K562 (cell line): ENCODE data around the gene RNF41. TPM values are rescaled to one million over a fixed set of nuclear protein-coding genes. Genes with fewer than 3 reads are reported as not detected.

Experiments
- ATAC-seq: fragments of 200-7000 bp; cut with Tn5 transposase; 3 replicates; pipeline ENCODE4 v1.9.1; 2020; ENCODE audit warnings: moderate library complexity
- BruUV-seq: library from RNA; stranded (reverse); fragments of 400-500 nt; replicated peaks from 2 replicates; lab custom pipeline; 2021; lab: Mats Ljungman, UMichigan
- CTCF ChIA-PET: fragments of 300-600 bp; formaldehyde crosslinking; extraction: SDS; loops from one replicate; lab custom pipeline; 2021; ENCODE audit warnings: low intra/inter-chr PET ratio; lab: Yijun Ruan, JAX
- POLR2A ChIA-PET: fragments of 300-600, 350-650 bp; sonication (Branson Sonifier 250); formaldehyde crosslinking; extraction: SDS; loops from one replicate; lab custom pipeline; 2021; ENCODE audit warnings: antibody characterized with exemption, inconsistent platforms; lab: Yijun Ruan, JAX
- DNase-seq, 4 experiments: peaks; one replicate each; pipeline versions ENCODE4 v3.0.0 to v3.0.0-alpha.2; 2011 to 2018; ENCODE audit warnings: low spot score in 3 of 4, mixed read lengths in 3 of 4; ENCODE audit errors: extremely low read depth in 1 of 4
- FAIRE-seq: peaks from 2 replicates; lab custom pipeline; 2011; peaks lifted over from hg19 to GRCh38; lab: Jason Lieb, UNC
- H2AFZ ChIP-seq: 2 replicates; pipeline ENCODE4 v1.6.0; 2011; ENCODE audit warnings: low read depth, low read length, control low read depth, inconsistent platforms
- H3K27ac ChIP-seq: fragments of 200-600 bp; 3 replicates; pipeline ENCODE4 v1.8.0; 2011; ENCODE audit warnings: low read depth, mild to moderate bottlenecking, control low read depth, inconsistent platforms, low read length, moderate library complexity, mixed read lengths; ENCODE audit errors: extremely low read depth
- H3K27me3 ChIP-seq, 2 experiments: fragments of 300-600 bp in 1 of 2; 2 replicates in 1 of 2; 3 replicates in 1 of 2; pipeline versions ENCODE4 v1.6.0 to v1.8.0; 2011; ENCODE audit warnings: inconsistent platforms in 2 of 2, low read length in 2 of 2, mild to moderate bottlenecking in 1 of 2, mixed read lengths in 1 of 2, moderate library complexity in 1 of 2; ENCODE audit not compliant: control insufficient read depth in 2 of 2, insufficient read depth in 2 of 2
- H3K36me3 ChIP-seq: fragments of 300-600 bp; 3 replicates; pipeline ENCODE4 v1.8.0; 2011; ENCODE audit warnings: mild to moderate bottlenecking, low read length, inconsistent platforms; ENCODE audit not compliant: control insufficient read depth, insufficient read depth
- H3K4me1 ChIP-seq, 2 experiments: fragments of 200-600 bp in 1 of 2; replicated peaks in 1 of 2; 2 replicates in 1 of 2; 3 replicates in 1 of 2; pipeline versions ENCODE4 v1.5.1 to v1.8.0; 2011; ENCODE audit warnings: inconsistent platforms in 2 of 2, low read length in 2 of 2, mild to moderate bottlenecking in 1 of 2, mixed read lengths in 1 of 2, moderate library complexity in 1 of 2; ENCODE audit not compliant: control insufficient read depth in 2 of 2, insufficient read depth in 2 of 2
- H3K4me2 ChIP-seq: 2 replicates; pipeline ENCODE4 v1.6.1; 2011; ENCODE audit warnings: low read length, control low read depth, inconsistent platforms, mixed read lengths; ENCODE audit not compliant: insufficient read depth
- H3K4me3 ChIP-seq: fragments of 200-600 bp; sonication (generic), shearing (Covaris generic); 2 replicates; pipeline ENCODE4 v1.5.1; 2016; ENCODE audit warnings: control low read depth, inconsistent platforms
- H3K79me2 ChIP-seq: fragments of 200-600 bp; 3 replicates; pipeline ENCODE4 v1.8.0; 2011; ENCODE audit warnings: low read length, inconsistent platforms; ENCODE audit not compliant: control insufficient read depth, insufficient read depth
- H3K9ac ChIP-seq, 2 experiments: 2 replicates each; pipeline versions ENCODE4 v1.6.0 to v1.6.1; 2011; ENCODE audit warnings: low read depth in 2 of 2, low read length in 2 of 2, control low read depth in 1 of 2, inconsistent platforms in 1 of 2, mild to moderate bottlenecking in 1 of 2, mixed read lengths in 1 of 2; ENCODE audit not compliant: insufficient read depth in 1 of 2
- H3K9me1 ChIP-seq: one replicate; pipeline ENCODE4 v1.6.0; 2011; ENCODE audit warnings: inconsistent platforms, mild to moderate bottlenecking, low read length, moderate library complexity; ENCODE audit not compliant: control insufficient read depth, insufficient read depth
- H3K9me3 ChIP-seq: replicated peaks from 2 replicates; pipeline ENCODE4 v1.5.1; 2011; ENCODE audit warnings: low read depth, low read length, inconsistent platforms; ENCODE audit not compliant: control insufficient read depth, insufficient read depth
- H4K20me1 ChIP-seq: replicated peaks from 2 replicates; pipeline ENCODE4 v1.6.1; 2011; ENCODE audit warnings: low read length, inconsistent platforms, mixed read lengths; ENCODE audit not compliant: control insufficient read depth, insufficient read depth
- ARID1B ChIP-seq: fragments of 450-650 bp; IDR thresholded peaks from 2 replicates; pipeline ENCODE4 v1.6.1; 2016; ENCODE audit warnings: antibody characterized with exemption, mild to moderate bottlenecking, inconsistent platforms
- CBFA2T3 ChIP-seq: fragments of 450-650 bp; IDR thresholded peaks from 2 replicates; pipeline ENCODE4 v1.6.1; 2017
- DPF2 ChIP-seq: fragments of 450-650 bp; IDR thresholded peaks from 2 replicates; pipeline ENCODE4 v1.6.1; 2016
- HDAC1 ChIP-seq, 2 experiments: fragments of 450-650 bp; IDR thresholded peaks; 2 replicates each; pipeline ENCODE4 v1.6.1; 2016 to 2017; ENCODE audit warnings: inconsistent platforms in 1 of 2, mild to moderate bottlenecking in 1 of 2, moderate library complexity in 1 of 2
- NRF1 ChIP-seq, 2 experiments: fragments of 450-650 bp; IDR thresholded peaks in 1 of 2; conservative IDR thresholded peaks in 1 of 2; 2 replicates each; pipeline ENCODE4 v1.6.1; 2014; ENCODE audit warnings: mild to moderate bottlenecking in 2 of 2
- SETDB1 ChIP-seq: IDR thresholded peaks from one replicate; pipeline ENCODE4 v1.6.1; 2012; ENCODE audit warnings: low read length, control low read depth, inconsistent platforms
- SMAD4 ChIP-seq: fragments of 250-450 bp; sonication (Bioruptor Pico); conservative IDR thresholded peaks from 2 replicates; pipeline ENCODE4 v1.8.0; 2021; ENCODE audit warnings: inconsistent platforms, mild to moderate bottlenecking, moderate library complexity
- SMARCA4 ChIP-seq: fragments of 450-650 bp; IDR thresholded peaks from 2 replicates; pipeline ENCODE4 v1.6.1; 2016
- SOX6 ChIP-seq: fragments of 450-650 bp; IDR thresholded peaks from 2 replicates; pipeline ENCODE4 v1.6.1; 2014; ENCODE audit warnings: mild to moderate bottlenecking
- ZBTB7A ChIP-seq: IDR thresholded peaks from 2 replicates; pipeline ENCODE4 v1.6.1; 2011; ENCODE audit warnings: low read depth, mild to moderate bottlenecking, low read length, moderate library complexity, borderline replicate concordance; ENCODE audit not compliant: control insufficient read depth
- ZNF830 ChIP-seq: fragments of 250-450 bp; sonication (Bioruptor Pico); IDR thresholded peaks from 2 replicates; pipeline ENCODE4 v1.5.0; 2021; ENCODE audit warnings: mild to moderate bottlenecking
- WGBS: fragments of 100-300 bp; shearing (Covaris generic); methylation state at CpG from one replicate; pipeline ENCODE4 v1.1.6; 2016; ENCODE audit warnings: low coverage, mixed read lengths; ENCODE audit not compliant: insufficient coverage; ENCODE audit errors: missing lambda C conversion rate; 5-methylcytosine and 5-hydroxymethylcytosine counted together
- in situ Hi-C: fragments of 300-500 bp; cut with MboI; formaldehyde crosslinking; loops from 4 replicates; pipeline ENCODE4 v1.15.0; 2018; ENCODE audit warnings: inconsistent platforms, mixed read lengths
- intact Hi-C: fragments of 100-400 bp; cut with micrococcal nuclease; formaldehyde crosslinking; loops from 2 replicates; pipeline ENCODE4 v1.14.2; 2022
- polyA plus RNA-seq, 8 experiments: library from polyadenylated mRNA; depleted of rRNA in 4 of 8; stranded (reverse) in 5 of 8; unstranded in 3 of 8; fragments of >200 nt; fragmentation: Nextera tagmentation in 2 of 8; fragmentation: Illumina TruSeq in 1 of 8; extraction: Ambion mirVana in 2 of 8; extraction: Trizol in 1 of 8; gene quantifications; 2 replicates each; pipeline versions ENCODE4 v1.2.1 to v1.2.3, GENCODE V29; 2011 to 2014; ENCODE audit warnings: inconsistent platforms in 1 of 8, missing spikeins in 1 of 8
- total RNA-seq, 7 experiments: library from RNA; depleted of rRNA in 6 of 7; stranded (reverse); fragments of >200 nt in 6 of 7; fragmentation: Illumina TruSeq in 2 of 7; extraction: Trizol in 2 of 7; gene quantifications; 2 replicates each; pipeline versions ENCODE4 v1.2.1 to v1.2.3, GENCODE V29; 2011 to 2021; ENCODE audit warnings: low replicate concordance in 1 of 7
- TF ChIP-seq, protein P1 (sequence below): fragments of 450-650 bp; IDR thresholded peaks from 2 replicates; pipeline ENCODE4 v1.6.1; 2017; ENCODE audit warnings: antibody characterized with exemption, mild to moderate bottlenecking

The RNF41 gene
- total and polyA plus RNA-seq, 9 of the 15 experiments (the other 6 are each of a cell fraction or from before 2014, with no cell fraction given) = 28.2 to 46.8 (median 33.8) TPM

- peak overlapping the region; percentile 74 for H3K27ac ChIP-seq
- peaks cover 55% of the 10 kb centered on the region for H3K79me2 ChIP-seq
- peaks cover 3% of the 10 kb centered on the region for H3K9me1 ChIP-seq
- in situ Hi-C loops = no loop called here
- ChIA-PET CTCF (no interaction called here), POLR2A (interaction anchor here (0.6 to 3.2 kb wide), 7 partner anchors 7 to 163 kb away, joined by 3 to 16 read pairs (median 7); partner anchors contain the start of genes ESYT1 and ZC3H10)
- H3K9me3 ChIP-seq = no peaks in the 10 kb centered on the region
- peak overlapping the region; percentile 54 for H3K4me2 ChIP-seq
- FAIRE-seq (peak; percentile 52), DNase-seq (peak in 2 of 4 experiments; percentile 68 to 80), ATAC-seq (peak; percentile 6; the same call in 1 of the 3 replicates)
- peak overlapping the region; percentile 18; the same call in 1 of the 2 replicates for H2AFZ ChIP-seq
- H4K20me1 ChIP-seq = peaks cover 14% of the 10 kb centered on the region; the same call in 1 of the 2 replicates
- WGBS = 40% methylated on average over 11 of the region's 11 CpGs
- peaks cover 48 to 49% of the 10 kb centered on the region in 2 experiments; a peak in 4 of 5 replicates for H3K4me1 ChIP-seq
- no peak overlapping the region for H3K4me3 ChIP-seq
- intact Hi-C loops = loop anchor here (5.0 kb wide), 1 partner anchor 38 kb away; the partner anchor contains the start of genes RPL41 and ZC3H10
- TF ChIP-seq ARID1B (peak; percentile 54; the same call in 1 of the 2 replicates), DPF2 (peak; percentile 51; the same call in 1 of the 2 replicates), CBFA2T3 (peak; percentile 59), NRF1 (conservative IDR thresholded peaks at IDR 0.05 in 1 of 2, IDR thresholded peaks at IDR 0.05 in 1 of 2) (0 out of 4 replicates have a peak, but pooled peaks of 1 of the 2 experiments have one; percentile 19), SOX6 (no peak), SMARCA4 (0 out of 2 replicates have a peak, but pooled peaks have one; percentile 26), ZNF830 (CRISPR knock-in tag) (no peak), SMAD4 (0 out of 2 replicates have a peak, but pooled peaks have one; percentile 18), ZBTB7A (peak; percentile 70; the same call in 1 of the 2 replicates), HDAC1 (IDR thresholded peaks at IDR 0.05) (0 out of 4 replicates have a peak, but pooled peaks of 1 of the 2 experiments have one; percentile 20), SETDB1 (no peak)
- TF ChIP-seq, protein P1, sequence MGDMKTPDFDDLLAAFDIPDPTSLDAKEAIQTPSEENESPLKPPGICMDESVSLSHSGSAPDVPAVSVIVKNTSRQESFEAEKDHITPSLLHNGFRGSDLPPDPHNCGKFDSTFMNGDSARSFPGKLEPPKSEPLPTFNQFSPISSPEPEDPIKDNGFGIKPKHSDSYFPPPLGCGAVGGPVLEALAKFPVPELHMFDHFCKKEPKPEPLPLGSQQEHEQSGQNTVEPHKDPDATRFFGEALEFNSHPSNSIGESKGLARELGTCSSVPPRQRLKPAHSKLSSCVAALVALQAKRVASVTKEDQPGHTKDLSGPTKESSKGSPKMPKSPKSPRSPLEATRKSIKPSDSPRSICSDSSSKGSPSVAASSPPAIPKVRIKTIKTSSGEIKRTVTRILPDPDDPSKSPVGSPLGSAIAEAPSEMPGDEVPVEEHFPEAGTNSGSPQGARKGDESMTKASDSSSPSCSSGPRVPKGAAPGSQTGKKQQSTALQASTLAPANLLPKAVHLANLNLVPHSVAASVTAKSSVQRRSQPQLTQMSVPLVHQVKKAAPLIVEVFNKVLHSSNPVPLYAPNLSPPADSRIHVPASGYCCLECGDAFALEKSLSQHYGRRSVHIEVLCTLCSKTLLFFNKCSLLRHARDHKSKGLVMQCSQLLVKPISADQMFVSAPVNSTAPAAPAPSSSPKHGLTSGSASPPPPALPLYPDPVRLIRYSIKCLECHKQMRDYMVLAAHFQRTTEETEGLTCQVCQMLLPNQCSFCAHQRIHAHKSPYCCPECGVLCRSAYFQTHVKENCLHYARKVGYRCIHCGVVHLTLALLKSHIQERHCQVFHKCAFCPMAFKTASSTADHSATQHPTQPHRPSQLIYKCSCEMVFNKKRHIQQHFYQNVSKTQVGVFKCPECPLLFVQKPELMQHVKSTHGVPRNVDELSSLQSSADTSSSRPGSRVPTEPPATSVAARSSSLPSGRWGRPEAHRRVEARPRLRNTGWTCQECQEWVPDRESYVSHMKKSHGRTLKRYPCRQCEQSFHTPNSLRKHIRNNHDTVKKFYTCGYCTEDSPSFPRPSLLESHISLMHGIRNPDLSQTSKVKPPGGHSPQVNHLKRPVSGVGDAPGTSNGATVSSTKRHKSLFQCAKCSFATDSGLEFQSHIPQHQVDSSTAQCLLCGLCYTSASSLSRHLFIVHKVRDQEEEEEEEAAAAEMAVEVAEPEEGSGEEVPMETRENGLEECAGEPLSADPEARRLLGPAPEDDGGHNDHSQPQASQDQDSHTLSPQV = peak; percentile 62
- BruUV-seq = no TSS peak
- peak overlapping the region; percentile 55 to 86; a peak in 3 of 4 replicates for H3K9ac ChIP-seq
- H3K36me3 ChIP-seq = peaks cover 28% of the 10 kb centered on the region
- H3K27me3 ChIP-seq = no peaks in the 10 kb centered on the region
Observed at GRCh38 chr12:56155256-56155845, 66.4 kb downstream of the RNF41 start.
